GM18519 (cell line): Measurements from ENCODE around the gene PTPRE.

ENCODE experiments used
- ATAC-seq: cut with Tn5 transposase; IDR thresholded peaks from one replicate; pipeline ENCODE4 v1.9.1; 2021; ENCODE audit warnings: mild to moderate bottlenecking, moderate library complexity; ENCODE audit not compliant: unreplicated experiment, low FRiP score

Gene PTPRE

DNA sequence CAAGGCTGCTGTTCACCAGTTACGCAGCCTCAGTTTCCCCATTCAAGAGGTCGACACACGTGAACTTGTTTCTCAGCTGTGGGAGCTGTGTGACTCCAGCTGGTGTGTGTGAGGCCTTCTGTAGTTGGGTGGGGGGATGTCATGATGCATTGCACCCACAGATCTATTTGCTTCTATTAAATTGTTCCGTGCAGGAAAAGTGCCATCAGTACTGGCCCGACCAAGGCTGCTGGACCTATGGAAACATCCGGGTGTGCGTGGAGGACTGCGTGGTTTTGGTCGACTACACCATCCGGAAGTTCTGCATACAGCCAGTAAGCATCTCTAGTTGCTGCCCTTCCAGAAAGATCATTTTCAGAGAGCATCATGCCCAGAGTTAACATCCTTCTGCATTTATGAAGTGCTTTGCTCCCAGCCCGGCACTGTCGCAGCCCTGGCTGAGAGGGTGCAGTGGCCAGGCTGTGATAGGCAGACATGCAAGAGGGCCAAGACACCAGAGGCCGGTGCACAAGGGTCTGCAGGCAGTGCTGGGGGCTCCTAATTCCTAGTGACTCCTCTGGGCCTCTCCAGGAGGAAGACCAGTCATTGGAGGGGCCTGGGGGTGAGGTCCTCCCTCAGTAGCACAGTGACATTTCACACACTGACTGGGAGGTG, 159.1 kb downstream of the PTPRE start:
- ATAC-seq: no peak

DNA sequence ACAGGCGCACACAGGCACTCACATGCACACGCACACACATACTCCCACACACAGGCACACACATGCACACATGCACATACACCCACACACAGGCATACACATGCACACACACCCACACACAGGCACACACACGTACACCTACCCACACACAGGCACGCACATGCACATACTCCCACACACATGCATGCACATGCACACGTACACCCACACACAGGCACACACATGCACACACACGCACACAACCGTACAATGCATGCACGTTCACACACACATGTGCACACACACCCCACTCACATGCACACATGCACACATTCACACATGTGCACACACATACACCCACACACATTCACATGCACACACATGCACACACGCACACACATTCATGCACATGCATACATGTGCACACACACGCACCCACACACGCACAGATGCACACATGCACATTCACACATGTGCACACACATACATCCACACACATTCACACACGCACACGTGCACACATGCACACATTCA, 160.0 kb downstream of the PTPRE start:
- no peak for ATAC-seq

DNA sequence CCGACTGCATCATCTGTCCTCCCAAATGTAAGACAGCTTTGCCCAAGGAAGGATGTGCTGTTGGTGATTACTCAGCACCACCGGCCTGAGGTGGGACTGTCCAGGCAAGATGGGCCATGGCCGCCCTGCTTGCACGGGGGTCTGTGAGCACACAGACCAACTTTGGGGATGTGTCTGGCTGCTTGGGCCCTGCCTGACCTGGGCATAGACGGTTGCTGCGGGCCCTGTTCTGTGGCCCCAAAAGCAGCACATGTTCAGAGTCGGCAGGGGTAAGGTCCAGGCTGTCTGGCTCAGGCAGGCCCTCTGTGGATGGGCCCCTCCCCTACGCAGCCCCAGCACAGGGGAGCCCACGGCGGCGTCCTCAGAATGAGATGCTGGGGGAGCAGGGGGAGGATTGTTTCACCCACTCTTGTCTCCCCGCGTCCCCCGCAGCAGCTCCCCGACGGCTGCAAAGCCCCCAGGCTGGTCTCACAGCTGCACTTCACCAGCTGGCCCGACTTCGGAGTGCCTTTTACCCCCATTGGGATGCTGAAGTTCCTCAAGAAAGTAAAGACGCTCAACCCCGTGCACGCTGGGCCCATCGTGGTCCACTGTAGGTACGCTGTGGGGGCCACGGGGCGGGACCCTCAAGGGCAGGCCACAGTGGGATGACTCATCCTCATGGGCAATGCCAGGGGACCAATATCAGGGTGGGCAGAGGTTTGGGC, 160.9 kb downstream of the PTPRE start:
- ATAC-seq: no peak

DNA sequence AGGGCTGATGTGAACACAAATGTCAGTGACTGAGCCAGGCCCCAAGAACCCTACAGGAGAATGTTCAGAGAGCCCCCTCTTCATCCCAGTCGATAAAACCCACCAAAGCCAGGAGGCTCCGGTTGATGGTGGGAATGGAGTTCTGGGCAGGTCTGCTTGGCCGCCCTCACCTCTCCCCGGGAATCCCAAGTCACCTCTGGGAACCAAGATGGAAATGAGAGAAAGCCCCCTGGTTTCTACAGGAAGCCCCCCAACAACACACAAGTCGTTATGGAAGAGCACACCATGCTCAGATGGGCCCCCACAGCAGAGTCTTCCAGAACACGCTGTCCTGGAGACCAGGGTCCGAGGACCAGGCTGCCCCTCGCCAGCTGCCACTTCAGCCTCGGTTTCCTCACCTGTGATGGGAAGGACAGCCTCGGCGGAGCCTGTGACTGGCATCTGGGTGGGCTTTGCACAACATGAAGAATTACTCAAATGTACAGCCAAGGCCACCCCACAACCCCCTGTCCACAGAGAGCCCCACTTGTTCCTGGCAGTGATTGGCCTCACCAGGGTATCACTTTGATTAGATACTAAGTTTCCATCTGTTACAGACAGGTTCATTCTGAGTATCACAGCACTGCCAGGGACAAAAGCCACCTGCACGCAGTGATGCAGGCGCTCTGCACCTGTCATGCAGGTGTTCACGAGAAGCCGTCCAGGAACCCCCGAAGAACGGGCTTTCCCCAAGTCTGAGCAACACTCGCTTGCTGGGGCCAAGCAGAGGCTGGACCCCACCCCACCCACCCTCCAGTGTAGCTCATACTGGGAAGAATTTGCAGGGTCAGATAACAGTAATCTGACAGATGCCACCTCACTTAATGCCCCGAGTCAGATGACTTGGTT, 161.7 kb downstream of the PTPRE start:
- ATAC-seq: no peak

DNA sequence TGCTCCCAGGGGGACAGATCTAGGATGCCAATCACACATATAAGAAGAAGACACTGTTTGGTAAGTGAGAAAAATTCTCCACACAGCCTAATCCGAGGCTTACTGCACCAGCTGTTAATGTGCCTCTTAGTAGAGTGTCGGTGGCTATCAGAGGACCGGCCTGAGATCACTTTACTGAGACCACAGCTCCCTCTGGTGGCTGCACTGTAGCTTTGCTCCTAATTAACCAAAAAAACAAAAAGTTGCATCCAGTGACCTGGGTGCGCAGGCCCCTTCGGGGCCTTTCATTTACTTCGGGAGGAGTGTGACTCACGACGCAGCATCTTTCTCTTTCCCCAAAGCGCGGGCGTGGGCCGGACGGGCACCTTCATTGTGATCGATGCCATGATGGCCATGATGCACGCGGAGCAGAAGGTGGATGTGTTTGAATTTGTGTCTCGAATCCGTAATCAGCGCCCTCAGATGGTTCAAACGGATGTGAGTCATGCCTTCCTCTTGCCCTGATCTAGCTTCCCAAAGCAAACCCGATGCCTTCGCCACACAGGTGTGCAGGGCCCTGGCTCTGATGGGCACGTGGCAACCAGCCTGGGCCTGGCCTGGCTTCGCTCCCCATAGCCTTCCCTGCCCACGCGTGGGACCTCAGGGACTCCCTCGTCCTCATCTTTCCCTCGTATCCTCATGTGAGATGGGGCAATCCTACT, 162.6 kb downstream of the PTPRE start:
- peak; percentile 60 for ATAC-seq

DNA sequence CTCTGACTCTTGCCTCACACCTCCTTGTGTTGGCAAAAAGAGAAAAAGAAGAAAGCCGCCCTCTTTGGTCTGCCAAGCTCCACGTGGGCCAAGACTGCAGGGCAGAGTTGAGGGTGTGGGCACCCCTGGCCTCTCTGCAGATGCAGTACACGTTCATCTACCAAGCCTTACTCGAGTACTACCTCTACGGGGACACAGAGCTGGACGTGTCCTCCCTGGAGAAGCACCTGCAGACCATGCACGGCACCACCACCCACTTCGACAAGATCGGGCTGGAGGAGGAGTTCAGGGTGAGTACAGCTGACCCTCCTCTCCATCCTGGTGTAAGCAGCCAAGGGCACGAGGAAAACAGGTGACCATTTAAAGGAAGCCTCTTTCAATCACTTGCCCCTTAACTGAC, 163.3 kb downstream of the PTPRE start:
- ATAC-seq: no peak

DNA sequence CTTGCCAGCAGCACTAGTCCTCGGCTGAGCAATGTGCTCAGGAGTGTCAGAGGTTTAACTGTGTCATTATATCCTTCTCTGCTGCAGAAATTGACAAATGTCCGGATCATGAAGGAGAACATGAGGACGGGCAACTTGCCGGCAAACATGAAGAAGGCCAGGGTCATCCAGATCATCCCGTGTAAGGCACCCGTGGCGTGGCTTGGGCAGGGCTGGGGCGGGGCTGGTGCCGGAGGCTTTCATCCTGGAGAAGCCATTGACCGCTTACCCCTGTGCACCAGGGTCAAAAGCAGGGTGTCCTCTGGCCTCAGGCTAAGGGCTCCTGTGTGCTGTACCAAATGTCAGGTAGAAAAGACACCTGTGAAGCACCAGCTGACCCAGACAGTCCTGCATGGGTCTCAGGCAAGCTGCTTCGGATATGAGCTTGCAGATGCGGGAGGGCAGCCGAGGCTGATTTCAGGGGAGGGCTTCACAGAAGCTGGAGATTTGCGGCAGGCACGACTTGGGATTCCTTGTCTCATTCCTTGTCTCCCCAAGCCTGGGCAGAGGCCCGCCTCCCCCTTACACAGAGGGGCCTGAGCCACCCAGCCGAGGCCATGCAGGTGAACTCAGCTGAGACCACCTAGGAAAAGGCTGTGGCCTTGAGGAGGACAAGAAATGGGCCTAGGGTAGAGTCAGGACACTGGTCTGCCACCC, 164.0 kb downstream of the PTPRE start:
- no peak for ATAC-seq

DNA sequence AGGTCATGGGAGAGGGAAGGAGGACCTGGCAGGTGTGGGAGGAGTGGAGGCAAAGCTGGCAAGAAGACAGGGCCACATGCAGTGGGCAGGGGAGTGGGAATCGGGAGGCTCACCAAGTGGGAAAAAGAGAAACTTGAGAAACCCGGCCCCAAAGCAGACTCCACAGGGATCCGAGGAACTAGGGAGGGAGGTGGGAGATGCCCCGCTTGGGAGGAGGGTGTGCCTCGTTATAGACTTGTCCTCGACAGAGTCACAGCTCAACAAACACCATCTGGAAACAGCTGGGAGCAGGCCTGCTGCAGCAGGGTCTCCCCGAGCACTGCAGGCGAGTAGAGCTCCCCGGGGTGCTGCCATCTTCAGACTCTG, 164.5 kb downstream of the PTPRE start:
- no peak for ATAC-seq

DNA sequence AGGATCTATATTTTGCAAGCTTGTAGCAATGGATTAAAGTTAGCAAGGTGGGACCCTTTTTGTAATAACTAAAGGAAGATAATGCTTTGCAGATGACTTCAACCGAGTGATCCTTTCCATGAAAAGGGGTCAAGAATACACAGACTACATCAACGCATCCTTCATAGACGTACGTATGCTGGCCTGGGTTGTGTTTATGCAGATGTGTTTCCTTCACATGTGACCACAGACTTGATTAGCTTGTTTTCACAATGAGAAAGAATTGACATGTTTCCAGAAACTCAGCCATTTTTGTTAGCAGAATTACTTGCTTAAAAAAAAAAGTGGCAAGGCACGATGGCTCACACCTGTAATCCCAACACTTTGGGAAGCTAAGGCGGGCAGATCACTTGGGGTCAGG, 165.1 kb downstream of the PTPRE start:
- ATAC-seq: no peak

DNA sequence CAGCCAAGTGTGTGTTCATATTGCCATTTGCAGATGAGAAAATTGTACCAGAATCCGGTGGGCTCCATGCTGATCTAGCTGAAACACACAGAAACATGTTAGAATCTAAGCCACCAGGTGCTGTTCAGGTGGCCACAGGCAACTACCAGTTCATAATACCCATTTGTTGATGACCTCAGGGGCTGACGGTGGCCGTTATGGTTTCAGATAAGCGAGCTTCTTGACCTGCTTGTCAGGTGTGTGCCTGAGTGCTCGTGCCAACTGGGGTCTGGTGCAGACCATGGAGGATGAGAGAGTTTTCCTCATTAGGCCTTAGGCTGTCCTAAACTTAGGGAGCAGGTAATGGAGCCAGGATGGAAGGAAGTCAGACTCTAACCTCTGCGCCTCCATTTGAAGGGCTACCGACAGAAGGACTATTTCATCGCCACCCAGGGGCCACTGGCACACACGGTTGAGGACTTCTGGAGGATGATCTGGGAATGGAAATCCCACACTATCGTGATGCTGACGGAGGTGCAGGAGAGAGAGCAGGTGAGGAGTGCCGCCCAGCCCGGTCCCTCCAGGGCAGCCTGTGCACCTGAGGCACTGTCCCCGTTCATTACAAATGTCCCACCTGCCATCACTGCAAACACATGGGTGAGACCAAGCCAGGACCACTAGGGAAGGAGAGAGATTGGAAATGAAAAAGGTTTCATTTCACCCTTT, 166.2 kb downstream of the PTPRE start:
- ATAC-seq: no peak

DNA sequence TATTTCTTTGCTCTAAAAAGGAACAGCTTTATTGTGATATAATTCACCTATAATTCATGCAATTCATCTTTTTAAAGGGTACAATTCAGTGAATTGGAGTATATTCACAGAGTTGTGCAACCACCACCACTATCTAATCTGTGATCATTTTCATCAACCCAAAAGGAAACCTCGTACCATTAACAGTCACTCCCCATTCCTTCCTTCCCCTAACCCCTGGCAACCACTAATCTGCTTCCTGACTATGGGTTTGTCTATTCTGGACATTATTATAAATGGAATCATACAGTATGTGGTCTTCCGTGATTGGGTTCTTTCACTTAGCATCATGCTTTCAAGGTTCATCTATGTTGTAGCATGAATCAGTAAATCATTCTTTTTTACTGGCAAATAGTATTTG, 167.0 kb downstream of the PTPRE start:
- ATAC-seq: no peak

DNA sequence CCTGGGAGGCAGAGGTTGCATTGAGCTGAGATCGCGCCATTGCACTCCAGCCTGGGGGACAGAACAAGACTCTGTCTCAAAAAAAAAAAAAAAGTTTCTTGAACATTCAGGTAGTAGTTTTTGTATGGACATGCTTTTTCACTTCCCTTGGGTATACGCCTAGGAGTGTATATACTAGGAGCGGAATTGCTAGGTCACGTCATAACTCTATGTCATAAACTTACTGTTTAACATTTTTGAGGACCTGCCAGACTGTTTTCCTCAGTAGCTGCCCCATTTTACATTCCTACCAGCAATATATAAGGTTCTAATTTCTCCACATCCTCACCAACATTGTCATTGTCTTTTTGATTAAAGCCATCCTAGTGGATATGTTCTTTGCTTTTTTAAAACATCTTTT, 167.7 kb downstream of the PTPRE start:
- ATAC-seq: no peak

DNA sequence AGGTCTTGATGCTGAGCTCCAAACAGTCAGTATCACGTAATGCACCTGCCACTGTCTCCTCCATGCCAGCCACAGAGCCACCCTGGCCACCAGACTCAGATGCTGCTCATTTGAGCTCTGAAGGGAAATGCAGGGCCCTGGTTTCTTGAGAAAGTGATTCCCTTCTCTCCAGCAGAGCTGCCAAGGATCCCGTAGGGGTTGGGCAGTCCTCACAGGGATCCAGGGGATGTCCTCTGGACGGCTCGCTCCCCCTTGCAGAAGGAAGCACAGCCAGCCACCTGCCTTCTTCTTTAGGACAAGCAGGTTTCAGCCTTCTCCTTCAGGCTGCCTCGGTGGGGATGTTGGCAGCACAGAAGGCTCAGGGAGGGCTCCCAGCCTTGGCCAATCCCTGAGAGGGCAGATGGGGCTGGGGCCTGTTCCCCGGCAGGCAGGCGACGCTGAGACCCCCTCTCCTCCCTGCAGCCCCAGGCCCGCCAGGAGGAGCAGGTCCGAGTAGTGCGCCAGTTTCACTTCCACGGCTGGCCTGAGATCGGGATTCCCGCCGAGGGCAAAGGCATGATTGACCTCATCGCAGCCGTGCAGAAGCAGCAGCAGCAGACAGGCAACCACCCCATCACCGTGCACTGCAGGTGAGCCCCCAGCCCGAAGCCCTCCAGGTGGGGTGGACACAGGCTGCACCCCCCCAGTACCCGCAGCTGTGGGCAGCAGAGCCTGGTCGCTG, 170.4 kb downstream of the PTPRE start:
- ATAC-seq: no peak

DNA sequence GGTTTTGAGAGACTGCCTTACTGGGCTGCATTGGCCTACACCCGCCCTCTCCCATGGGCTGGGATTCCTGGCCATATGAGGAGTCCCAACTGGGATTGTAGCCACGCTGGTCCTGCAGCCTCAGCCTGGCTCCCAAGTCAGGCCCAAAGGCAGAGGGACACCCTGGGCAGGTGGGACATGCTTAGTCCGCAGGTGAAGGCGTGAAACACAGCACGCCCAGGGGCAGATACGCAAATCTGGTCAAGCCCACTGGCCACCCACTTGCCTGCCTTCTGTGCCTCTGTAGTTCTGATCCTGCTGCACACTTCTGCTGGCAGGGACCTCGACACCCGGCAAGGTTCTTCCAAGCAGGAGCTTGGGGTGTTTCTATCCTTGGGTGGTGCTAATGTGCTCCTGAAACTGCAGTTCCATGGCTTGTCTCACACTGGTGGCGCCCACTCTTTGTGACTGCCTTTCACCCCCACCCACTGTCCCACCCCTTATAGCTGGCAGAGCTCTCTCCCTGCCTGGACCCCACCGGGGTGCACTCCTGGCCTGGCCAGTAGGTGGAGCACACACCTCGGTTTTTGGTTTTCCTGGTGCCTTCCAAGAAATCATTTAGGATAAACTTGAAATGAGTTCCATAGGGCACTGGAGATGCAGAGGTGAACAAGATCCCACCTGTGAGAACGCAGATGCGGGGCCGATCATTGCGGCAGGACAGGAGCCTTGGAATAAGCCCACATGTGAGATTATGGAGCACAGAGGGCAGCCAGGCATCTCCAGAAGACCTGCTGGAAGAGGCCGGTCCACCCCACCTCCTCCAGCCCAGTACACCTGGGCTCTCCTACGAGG, 171.4 kb downstream of the PTPRE start:
- ATAC-seq: no peak

DNA sequence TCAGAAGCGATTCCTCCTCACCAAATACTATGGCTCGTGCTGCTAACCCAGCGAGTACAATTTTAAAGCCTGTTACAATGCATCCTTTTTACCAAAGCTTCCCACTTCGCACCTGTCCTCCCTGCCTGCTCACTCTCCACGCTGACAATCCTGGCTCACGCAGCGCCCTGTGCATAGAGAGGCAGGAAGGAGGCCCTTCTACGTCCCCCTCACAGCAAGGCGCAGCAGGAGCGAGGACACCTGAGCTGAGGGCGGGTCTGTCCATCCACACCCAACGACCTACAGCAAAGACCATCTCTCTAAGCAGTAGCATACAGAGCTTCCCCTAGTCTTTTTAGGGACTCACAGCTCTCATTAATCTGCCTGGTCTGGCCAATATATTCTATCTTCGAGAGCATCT, 173.3 kb downstream of the PTPRE start:
- ATAC-seq: no peak

DNA sequence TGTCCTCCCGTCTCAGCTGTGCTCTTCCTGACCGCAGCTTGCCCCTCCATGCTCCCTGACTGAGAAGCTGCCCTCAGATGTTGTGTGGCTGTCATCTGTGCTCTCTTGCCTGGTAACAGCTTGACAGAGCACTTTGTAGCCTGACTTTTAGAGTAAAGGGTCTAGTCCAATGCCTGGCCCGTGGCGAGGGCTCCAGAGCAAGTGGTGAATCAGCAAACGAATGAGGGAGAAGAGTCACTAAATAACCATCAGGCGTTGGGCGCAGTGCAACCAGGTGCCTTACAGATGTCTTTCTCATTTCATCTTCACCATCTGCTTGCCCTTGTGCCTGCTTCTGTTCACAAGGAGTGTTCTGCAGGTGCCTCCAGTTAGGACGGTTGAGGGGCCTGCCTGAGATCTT, 173.7 kb downstream of the PTPRE start:
- ATAC-seq: no peak

DNA sequence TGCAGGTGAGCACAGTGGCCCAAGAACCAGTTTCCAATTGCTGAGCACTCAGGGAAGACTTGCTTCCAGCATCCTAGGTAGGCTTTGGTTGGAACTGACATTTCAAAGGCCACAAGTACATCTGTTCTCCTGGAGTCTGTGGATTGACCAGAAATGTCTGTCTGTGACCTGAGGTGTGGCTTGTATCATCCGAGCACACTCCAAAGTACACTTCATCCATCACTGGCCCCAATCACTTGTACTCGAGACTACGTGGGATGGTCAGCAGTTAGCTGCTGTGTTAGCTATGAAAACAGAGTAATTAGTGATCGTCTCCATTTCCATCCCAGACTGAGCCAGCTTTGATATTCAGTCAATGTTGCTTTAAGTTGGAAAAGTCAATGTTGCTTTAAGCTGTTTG, 174.3 kb downstream of the PTPRE start:
- no peak for ATAC-seq

DNA sequence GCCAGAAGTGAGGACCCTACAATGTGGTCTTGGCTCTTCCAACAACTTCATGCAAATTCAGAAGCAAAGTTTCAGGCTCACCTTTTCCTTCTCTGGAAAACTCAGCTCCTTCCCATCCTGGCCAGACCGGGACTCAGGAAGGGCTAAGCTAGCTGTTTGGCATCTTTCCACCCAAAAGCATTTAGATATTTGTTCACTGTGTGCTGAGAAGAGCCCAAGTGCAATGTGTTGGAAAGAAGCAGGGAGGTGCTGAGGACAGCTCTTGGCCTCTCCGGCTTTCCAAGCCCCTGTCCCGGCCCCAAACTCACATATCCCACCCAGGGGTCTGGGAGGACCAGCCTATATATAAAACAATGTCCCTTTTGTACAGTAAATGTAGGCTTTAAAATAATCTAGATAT, 174.8 kb downstream of the PTPRE start:
- ATAC-seq: no peak
